Pulmonary artery endothelial cell (primary cell): Measurements from ENCODE around the gene DDX46. TPM values are rescaled to one million over a fixed set of nuclear protein-coding genes. Genes with fewer than 3 reads are reported as not detected.
"Not testable (repeated sequence)": the region's sequence is repeated elsewhere in the genome, so short reads cannot be mapped to it uniquely, and the experiment has no call there.

ENCODE experiments used
- DNase-seq: peaks from one replicate; pipeline ENCODE4 v3.0.0-alpha.2; 2011; ENCODE audit warnings: low read depth, low spot score
- total RNA-seq: library from RNA; depleted of rRNA; stranded (reverse); fragments of >200 nt; gene quantifications from 2 replicates; pipeline ENCODE4 v1.2.3, GENCODE V29; 2014

DDX46 gene, protein sequence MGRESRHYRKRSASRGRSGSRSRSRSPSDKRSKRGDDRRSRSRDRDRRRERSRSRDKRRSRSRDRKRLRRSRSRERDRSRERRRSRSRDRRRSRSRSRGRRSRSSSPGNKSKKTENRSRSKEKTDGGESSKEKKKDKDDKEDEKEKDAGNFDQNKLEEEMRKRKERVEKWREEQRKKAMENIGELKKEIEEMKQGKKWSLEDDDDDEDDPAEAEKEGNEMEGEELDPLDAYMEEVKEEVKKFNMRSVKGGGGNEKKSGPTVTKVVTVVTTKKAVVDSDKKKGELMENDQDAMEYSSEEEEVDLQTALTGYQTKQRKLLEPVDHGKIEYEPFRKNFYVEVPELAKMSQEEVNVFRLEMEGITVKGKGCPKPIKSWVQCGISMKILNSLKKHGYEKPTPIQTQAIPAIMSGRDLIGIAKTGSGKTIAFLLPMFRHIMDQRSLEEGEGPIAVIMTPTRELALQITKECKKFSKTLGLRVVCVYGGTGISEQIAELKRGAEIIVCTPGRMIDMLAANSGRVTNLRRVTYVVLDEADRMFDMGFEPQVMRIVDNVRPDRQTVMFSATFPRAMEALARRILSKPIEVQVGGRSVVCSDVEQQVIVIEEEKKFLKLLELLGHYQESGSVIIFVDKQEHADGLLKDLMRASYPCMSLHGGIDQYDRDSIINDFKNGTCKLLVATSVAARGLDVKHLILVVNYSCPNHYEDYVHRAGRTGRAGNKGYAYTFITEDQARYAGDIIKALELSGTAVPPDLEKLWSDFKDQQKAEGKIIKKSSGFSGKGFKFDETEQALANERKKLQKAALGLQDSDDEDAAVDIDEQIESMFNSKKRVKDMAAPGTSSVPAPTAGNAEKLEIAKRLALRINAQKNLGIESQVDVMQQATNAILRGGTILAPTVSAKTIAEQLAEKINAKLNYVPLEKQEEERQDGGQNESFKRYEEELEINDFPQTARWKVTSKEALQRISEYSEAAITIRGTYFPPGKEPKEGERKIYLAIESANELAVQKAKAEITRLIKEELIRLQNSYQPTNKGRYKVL
- total RNA-seq: 22.2 and 27.0 TPM in 2 replicates

GRCh38 chr5:134758504-134759341 is at the start of gene DDX46:
Gene DDX46, plus strand, starts transcription at chr5:134758779. Its CDS starts 160 bp downstream, at chr5:134758939.
- DNase-seq: peak; percentile 76

DNA sequence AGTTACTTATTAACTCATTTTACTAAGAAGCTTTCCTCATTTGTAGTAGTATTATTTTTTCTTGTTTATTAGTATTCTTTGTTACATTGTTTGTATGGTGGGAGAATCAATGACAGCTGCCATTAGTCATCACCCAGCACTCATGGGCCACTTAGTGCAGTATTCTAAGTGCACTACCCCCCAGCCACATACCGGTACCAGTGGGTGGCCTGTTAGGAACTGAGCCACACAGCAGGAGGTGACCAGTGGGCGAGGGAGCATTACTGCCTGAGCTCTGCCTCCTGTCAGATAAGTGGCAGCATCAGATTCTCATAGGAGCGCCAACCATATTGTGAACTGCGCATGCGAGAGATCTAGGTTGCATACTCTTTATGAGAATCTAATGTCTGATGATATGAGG is 44.5 kb upstream of the DDX46 start:
- no peak for DNase-seq

DNA sequence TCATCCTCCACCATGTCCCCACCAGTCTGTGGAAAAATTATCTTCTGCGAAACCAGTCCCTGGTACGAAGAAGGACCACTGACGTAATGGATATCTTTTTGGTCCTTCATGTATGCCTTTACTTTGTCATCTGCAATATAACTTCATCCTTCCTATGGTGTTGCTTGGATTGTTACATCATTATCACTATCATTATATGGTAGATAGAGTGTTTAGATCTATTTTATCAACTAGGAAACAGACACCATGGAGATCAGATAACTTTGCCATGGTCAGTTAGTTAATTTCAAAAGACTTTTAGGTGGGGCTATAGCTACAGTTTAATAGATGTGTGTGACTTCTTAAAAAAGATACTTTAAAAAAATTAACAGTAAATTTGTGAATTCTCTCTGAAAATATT is 44.0 kb upstream of the DDX46 start:
- no peak for DNase-seq

GRCh38 chr5:134715466-134715865 is 43.1 kb upstream of the DDX46 start:
- DNase-seq: not testable (repeated sequence)

GRCh38 chr5:134724872-134725271 is 33.7 kb upstream of the DDX46 start:
- no peak for DNase-seq

- DNase-seq: no peak
Observed at GRCh38 chr5:134732819-134733218, 25.8 kb upstream of the DDX46 start.

DNA sequence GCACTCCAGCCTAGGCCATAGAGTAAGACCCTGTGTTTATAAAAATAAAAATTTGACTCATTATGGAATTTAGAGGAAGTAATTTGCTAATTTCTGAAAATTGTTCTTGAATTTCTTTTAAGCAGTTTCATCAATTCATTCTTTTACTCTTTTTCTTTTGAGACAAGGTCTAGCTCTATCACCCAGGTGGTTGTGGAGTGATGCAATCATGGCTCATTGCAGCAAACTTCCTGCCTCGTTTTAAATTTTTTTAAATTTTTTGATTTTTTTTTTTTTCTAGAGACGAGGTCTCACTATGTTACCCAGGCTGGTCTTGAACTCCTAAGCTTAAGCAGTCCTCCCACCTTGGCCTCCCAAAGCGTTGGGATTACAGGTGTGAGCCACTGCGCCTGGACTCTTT is 23.3 kb upstream of the DDX46 start:
- DNase-seq: no peak

- DNase-seq: no peak
Observed at GRCh38 chr5:134736173-134736812, 22.3 kb upstream of the DDX46 start.

- DNase-seq: peak; percentile 95
Observed at GRCh38 chr5:134738133-134738962, 20.2 kb upstream of the DDX46 start, which contains the start of gene CAMLG. Gene CAMLG, plus strand, starts transcription at chr5:134738548. Its CDS starts 73 bp downstream, at chr5:134738621.

DNA sequence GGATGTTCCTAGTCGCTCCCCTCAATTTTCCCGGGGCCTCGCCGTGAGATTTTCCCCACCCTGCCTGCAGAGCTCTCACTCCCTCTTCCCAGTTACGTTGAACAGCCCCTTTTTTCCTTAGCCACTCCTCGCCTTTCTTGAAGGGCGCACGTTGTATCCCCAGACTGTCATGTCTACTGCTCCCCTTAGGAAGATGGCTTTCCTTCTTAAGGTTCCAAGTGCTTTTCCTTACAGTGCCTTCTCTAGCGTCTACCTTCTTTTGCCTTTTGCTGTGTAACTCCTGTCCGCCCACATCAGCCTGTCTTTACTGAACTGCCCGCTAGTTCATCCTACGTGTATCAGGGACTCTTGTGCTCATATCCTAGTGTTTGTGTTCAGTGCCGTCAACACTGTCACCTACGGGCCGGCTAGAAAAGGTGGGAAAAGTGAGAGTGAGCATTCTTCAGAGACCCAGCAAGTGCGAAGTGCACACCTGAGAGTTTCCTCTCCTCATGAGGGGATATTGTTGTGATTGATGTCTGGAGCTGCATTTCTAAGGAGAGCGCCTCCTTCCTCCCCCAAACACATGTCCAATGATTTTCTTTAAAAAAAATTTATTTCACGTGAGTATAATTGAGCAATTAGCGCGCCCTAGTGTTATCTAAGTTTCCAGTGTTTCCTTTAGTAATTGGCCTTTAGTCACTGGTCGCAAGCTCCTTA is 19.5 kb upstream of the DDX46 start:
- no peak for DNase-seq

DNA sequence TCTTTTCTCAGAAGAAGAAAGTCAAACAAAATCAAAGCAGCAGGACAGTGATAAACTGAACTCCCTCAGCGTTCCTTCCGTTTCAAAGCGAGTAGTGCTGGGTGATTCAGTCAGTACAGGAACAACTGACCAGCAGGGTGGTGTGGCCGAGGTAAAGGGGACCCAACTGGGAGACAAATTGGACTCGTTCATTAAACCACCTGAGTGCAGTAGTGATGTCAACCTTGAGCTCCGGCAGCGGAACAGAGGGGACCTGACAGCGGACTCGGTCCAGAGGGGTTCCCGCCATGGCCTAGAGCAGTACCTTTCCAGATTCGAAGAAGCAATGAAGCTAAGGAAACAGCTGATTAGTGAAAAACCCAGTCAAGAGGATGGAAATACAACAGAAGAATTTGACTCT is 17.5 kb upstream of the DDX46 start:
- no peak for DNase-seq

DNA sequence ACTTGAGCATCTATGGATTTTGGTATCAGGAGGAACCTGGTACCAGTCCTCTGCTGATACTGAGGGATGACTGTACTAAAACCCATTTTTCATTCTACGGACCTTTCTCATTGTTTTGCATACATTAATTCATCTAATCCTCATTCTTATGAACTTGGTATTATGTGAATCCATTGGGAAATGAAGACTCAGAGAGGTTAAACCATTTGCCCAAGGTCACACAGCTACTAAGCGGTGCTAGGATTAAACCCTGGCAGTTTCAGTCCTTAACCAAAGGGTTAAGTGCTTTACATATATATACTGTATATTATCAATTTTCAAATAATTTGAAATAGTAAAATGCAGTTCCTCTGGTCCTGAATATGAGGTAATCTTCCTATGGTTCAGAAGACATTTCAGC is 16.4 kb upstream of the DDX46 start:
- DNase-seq: no peak

DNA sequence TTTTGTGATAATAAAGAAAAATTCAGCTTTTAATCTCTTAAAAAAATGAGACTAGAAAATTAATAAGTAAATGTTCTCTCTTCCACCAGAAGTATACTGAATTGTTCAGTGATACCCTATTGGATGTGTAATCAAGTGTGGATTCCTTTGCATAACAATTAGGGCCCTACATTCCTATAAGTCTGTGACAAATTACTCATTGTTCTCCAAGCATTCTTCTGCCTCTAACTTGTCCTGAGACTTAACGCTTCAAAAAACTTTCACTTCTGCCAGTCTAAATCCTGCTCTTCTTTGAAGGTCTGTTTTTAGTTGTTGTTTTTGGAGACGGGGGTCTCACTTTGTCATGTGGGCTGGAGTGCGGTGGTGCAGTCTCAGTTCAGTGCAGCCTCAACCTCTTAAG is 9.2 kb upstream of the DDX46 start:
- no peak for DNase-seq

DNA sequence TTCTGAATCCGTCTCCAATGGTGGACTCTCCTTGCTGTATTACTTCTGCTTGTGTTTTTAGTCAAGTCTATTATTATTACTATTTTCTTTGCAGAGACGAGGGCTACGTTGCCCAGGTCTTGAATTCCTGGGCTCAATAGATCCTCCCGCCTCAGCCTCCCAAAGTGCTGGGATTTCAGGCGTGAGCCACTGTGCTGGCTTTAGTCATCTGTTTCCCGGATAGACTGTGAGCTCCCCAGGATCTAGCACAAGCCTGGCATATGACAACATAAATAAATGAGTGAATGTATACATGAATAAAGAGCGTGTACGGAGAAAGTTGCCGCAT is 439 bp upstream of the DDX46 start:
- no peak for DNase-seq

DNA sequence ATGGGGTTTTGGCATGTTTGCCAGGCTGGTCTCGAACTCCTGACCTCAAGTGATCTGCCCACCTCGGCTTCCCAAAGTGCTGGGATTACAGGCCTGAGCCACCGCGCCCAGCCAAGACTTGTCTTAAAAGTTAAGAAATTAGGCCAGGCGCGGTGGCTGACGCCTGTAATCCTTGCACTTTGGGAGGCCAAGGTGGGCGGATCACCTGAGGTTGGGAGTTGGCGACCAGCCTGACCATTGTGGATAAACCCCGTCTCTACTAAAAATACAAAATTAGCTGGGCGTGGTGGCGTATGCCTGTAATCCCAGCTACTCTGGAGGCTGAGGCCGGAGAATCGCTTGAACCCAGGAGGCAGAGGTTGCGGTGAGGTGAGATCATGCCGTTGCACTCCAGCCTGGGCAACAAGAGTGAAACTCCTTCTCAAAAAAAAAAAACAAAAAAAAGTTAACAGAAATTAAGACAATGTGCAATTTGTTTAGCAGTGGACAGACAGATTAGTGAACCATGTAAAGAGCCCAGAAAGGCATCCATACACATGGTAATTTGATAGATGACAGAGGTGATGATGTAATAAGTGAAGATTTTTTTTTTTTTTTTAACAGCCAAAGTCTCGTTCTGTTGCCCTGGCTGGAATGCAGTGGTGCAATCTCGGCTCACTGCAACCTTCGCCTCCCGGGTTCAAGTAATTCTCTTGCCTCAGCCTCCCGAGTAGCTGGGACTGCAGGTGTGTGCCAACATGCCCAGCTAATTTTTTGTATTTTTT is 9.1 kb downstream of the DDX46 start:
- DNase-seq: not testable (repeated sequence)

GRCh38 chr5:134769206-134769605 is 10.6 kb downstream of the DDX46 start:
- DNase-seq: no peak

DNA sequence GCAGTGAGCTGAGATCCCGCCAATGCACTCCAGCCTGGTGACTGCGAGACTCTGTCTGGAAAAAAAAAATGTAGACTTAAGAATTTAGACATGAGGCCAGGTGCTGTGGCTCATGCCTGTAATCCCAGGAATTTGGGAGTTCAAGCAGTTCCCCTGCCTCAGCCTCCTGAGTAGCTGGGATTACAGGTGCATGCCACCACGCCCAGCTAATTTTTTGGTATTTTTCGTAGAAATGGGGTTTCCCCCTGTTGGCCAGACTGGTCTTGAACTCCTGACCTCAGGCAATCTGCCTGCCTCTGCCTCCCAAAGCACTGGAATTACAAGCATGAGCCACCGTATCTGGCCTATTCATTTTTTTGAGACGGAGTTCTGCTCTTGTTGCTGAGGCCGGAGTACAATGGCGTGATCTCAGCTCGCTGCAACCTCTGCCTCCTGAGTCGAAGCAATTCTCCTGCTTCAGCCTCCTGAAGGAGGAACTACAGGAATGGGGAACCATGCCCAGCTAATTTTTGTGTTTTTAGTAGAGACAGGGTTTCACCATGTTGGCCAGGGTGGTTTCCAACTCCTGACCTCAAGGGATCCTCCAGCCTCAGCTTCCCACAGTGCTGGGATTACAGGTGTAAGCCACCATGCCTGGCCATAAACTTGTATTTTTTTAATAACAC is 14.0 kb downstream of the DDX46 start:
- no peak for DNase-seq

DNA sequence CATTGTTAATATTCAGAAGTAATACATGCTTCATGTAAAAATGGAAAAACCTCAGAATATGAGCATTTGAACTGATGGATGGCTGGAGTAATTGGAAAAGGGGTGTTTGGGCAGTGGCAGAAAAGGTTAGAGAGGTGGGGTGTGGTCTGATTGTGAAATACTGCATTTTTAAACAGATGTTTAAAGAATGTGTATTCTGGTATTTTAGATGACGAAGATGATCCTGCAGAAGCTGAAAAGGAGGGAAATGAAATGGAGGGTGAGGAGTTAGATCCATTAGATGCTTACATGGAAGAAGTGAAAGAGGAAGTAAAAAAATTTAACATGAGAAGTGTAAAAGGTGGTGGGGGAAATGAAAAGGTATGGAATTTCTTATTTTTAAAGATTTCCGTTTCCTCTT is 18.8 kb downstream of the DDX46 start:
- DNase-seq: no peak
